Measurements from ENCODE around the gene HHATL. TPM values are rescaled to one million over a fixed set of nuclear protein-coding genes. Genes with fewer than 3 reads are reported as not detected.

The HHATL gene
- total RNA-seq, 1 donor from 2014 or later: 552 TPM

DNA sequence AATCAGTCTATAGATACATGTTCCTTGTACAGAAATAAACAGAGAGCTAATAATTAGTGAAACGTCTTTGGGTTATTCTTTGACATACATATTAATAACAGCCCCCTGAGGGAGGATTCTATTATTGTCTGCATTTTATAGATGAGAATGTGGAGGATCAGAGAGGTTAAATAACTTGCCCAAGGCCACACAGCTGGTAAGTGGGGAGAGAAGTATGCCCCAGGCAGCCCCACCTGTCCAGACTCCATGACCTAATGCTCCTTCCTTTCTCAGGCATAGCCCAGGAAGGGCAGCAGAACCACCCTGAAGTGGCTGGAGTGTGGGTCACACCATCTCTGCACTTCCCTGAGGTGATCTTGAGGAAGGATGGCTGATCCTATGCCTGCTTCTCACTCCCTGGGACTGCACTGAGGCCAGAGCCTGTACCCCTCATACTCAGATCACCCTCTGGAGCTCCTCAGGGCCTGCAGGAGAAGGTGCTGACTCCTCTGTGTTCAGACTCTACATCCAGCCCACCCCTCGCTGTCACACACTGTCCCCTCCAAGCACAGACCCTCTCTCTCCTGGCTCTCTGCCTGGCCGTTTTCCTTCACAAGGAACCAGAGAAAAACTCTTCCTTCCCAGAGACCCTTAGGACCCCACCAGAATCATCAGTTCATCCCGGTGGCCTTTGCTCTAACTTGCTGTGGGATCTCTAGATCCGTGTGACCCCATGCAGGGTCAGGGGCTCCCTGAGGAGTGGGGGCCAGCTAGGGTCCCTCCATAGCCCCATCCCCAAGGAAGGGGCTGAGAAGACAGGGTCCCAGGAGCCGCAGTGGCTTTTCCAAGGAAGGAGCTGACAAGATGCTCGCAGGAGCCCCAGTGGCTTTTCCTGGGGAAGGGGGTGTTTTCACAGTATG lies 4.4 kb upstream of the HHATL start:
- intact Hi-C loops (cut with micrococcal nuclease): no loop called here
- peaks cover 41% of the 10 kb centered on the region for H3K4me1 ChIP-seq
- H3K4me3 ChIP-seq: no peak overlapping the region
- peaks cover 8% of the 10 kb centered on the region for H3K27me3 ChIP-seq (ENCODE audit: low read depth)
- peak; percentile 11 for DNase-seq
- H3K36me3 ChIP-seq: no peaks in the 10 kb centered on the region
- peak overlapping the region; percentile 98 for H3K27ac ChIP-seq (replicated peaks)
- no peaks in the 10 kb centered on the region for H3K9me3 ChIP-seq (replicated peaks)
- TF ChIP-seq, protein P1, sequence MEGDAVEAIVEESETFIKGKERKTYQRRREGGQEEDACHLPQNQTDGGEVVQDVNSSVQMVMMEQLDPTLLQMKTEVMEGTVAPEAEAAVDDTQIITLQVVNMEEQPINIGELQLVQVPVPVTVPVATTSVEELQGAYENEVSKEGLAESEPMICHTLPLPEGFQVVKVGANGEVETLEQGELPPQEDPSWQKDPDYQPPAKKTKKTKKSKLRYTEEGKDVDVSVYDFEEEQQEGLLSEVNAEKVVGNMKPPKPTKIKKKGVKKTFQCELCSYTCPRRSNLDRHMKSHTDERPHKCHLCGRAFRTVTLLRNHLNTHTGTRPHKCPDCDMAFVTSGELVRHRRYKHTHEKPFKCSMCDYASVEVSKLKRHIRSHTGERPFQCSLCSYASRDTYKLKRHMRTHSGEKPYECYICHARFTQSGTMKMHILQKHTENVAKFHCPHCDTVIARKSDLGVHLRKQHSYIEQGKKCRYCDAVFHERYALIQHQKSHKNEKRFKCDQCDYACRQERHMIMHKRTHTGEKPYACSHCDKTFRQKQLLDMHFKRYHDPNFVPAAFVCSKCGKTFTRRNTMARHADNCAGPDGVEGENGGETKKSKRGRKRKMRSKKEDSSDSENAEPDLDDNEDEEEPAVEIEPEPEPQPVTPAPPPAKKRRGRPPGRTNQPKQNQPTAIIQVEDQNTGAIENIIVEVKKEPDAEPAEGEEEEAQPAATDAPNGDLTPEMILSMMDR (IDR thresholded peaks at IDR 0.05; ENCODE audit: borderline replicate concordance): no peak

DNA sequence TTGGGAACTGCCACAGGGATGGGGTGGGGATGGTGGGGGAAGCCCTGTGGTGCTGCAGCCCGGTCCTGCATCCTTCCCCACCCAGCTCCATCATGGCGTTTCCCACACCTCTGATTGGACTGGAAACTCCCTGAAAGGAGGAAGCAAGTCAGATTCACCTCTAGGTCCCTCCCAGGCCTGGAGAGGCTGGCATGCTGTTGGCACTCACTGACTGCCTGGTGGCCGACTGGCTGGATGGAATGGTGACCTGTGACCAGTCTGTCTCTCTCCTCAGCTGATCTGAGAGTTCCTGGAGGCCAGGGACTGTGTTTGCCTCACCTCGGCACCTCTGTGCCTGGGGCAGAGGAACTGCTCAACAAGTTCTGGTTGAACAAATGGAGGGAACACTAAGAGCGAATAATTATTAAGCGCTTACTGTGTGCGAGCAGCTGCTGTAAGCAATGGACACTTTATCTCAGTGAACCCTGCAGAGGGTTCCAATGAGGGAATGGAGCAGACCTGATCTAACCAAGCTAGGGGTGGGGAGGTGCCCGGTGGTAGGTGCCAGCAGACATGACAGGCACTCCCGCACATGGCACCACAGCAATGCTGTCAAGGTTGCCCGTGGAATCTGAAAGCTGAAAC lies 3.5 kb upstream of the HHATL start:
- no peaks in the 10 kb centered on the region for H3K36me3 ChIP-seq
- H3K4me1 ChIP-seq: peaks cover 41% of the 10 kb centered on the region
- H3K4me3 ChIP-seq: no peak overlapping the region
- H3K27ac ChIP-seq (replicated peaks): peak overlapping the region; percentile 98
- peaks cover 13% of the 10 kb centered on the region for H3K27me3 ChIP-seq (ENCODE audit: low read depth)
- peak; percentile 58 for DNase-seq
- TF ChIP-seq, protein P1 (IDR thresholded peaks at IDR 0.05; ENCODE audit: borderline replicate concordance): no peak
- H3K9me3 ChIP-seq (replicated peaks): no peaks in the 10 kb centered on the region
- intact Hi-C loops (cut with micrococcal nuclease): no loop called here

DNA sequence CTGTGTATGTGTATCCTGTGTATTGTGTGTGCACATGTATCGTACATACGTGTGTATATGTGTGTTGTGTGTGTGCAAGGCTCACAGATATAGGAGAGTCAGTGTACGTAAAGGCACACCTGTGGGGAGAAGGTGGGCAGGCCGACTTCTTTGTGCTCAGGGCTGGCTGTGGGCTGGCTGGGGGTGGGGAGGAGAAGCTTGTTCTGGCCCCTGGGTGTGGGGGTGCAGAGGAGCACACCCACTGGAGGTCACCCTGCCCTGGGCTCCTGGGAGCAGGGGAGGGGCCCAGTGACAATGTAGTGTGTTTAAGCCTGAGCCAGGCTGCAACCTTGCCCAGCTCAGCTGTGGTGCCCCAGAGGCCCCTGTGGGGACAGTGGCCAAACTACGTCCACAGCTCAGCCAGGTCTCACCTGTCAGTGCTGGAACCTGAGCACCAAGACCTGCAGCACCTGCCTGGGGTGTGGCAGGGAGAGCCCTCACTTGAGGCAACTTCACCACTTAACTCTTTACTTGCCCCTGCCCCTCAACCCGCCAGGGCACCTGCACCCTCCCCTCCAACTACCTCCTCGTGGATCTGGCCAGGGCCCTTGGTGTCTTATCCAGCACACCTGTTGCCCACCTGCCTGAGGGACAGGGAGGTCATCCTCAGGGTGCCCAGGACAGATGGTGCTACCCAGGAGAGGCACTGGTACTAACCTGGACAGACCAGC lies 2.6 kb upstream of the HHATL start:
- peaks cover 41% of the 10 kb centered on the region for H3K4me1 ChIP-seq
- H3K27me3 ChIP-seq (ENCODE audit: low read depth): peaks cover 13% of the 10 kb centered on the region
- TF ChIP-seq, protein P1 (IDR thresholded peaks at IDR 0.05; ENCODE audit: borderline replicate concordance): no peak
- H3K36me3 ChIP-seq: no peaks in the 10 kb centered on the region
- H3K27ac ChIP-seq (replicated peaks): peak overlapping the region; percentile 98
- intact Hi-C loops (cut with micrococcal nuclease): no loop called here
- no peak overlapping the region for H3K4me3 ChIP-seq
- H3K9me3 ChIP-seq (replicated peaks): no peaks in the 10 kb centered on the region
- DNase-seq: no peak

DNA sequence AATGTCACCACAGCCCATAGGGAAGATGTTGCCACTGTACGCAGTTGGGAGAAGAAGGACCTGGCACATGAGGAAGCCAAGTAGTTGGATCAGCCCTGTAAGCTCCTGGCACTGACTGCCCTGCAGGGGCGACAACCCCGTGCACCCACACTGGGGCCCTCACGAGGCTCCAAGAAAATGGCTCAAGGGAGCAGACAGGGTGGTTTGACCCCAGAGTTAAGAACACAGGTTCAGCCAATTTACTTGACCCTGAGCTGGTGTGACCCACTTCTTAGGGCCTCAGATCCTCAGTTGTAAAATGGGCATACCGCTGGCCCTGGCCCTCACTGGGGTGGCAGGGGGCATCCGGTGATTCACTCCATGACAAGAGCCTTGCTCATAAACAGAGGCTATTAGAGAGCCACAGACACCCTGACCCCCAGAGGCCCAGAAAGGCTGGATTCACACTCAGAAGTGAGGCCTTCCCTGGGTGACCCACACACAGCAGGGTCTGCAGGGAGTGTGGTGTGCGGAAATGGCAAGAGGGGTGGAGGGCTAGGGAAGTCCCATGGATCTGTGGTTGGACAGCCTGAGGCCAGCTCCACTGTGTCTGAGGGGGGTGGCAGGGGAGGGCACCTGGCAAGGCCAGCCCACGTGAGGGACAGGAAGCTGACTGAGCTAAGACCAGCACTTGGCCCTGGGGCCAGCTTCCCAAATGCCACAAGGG lies 1.7 kb upstream of the HHATL start:
- H3K9me3 ChIP-seq (replicated peaks): no peaks in the 10 kb centered on the region
- peak overlapping the region; percentile 98 for H3K27ac ChIP-seq (replicated peaks)
- no peak for DNase-seq
- no peak overlapping the region for H3K4me3 ChIP-seq
- H3K4me1 ChIP-seq: peaks cover 45% of the 10 kb centered on the region
- TF ChIP-seq, protein P1 (IDR thresholded peaks at IDR 0.05; ENCODE audit: borderline replicate concordance): no peak
- H3K27me3 ChIP-seq (ENCODE audit: low read depth): peaks cover 13% of the 10 kb centered on the region
- intact Hi-C loops (cut with micrococcal nuclease): no loop called here
- no peaks in the 10 kb centered on the region for H3K36me3 ChIP-seq

DNA sequence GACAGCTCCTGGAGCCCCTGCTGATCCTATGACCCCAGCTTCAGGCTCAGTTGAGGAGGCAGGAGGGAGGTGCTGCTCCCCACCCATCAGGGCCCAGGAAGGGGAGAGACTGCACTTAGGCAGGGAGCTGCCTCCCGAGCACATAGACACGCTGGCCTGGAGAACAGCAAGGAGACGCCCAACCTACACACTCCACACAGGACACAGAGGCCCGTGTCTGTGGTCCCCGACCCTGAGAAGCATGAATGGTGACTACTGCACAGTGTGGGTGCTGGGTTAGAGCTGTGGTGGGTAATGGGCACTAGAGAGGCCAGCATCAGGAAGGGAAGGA lies 1.1 kb upstream of the HHATL start:
- H3K9me3 ChIP-seq (replicated peaks): no peaks in the 10 kb centered on the region
- peaks cover 52% of the 10 kb centered on the region for H3K4me1 ChIP-seq
- no peak overlapping the region for H3K4me3 ChIP-seq
- H3K27ac ChIP-seq (replicated peaks): peak overlapping the region; percentile 98
- TF ChIP-seq, protein P1 (IDR thresholded peaks at IDR 0.05; ENCODE audit: borderline replicate concordance): no peak
- H3K36me3 ChIP-seq: no peaks in the 10 kb centered on the region
- DNase-seq: no peak
- peaks cover 13% of the 10 kb centered on the region for H3K27me3 ChIP-seq (ENCODE audit: low read depth)
- intact Hi-C loops (cut with micrococcal nuclease): no loop called here
